GM19438 (cell line): ENCODE measurements around the gene NAV3.
A peak's percentile ranks its signal among the peaks of the same experiment; 100 is the strongest.
"Not testable (repeated sequence)": the region's sequence is repeated elsewhere in the genome, so short reads cannot be mapped to it uniquely, and the experiment has no call there.

Source experiments
- ATAC-seq: cut with Tn5 transposase; IDR thresholded peaks from one replicate; pipeline ENCODE4 v1.9.1; 2021; ENCODE audit warnings: low read depth; ENCODE audit not compliant: unreplicated experiment

The NAV3 gene

GRCh38 chr12:78229591-78230101, 399.0 kb downstream of the NAV3 start:
- peak; percentile 87 for ATAC-seq

- no peak for ATAC-seq
Measured at GRCh38 chr12:78232756-78233155, 402.1 kb downstream of the NAV3 start.

GRCh38 chr12:78236264-78236663, 405.6 kb downstream of the NAV3 start:
- no peak for ATAC-seq

GRCh38 chr12:78239544-78239943, 408.9 kb downstream of the NAV3 start:
- ATAC-seq, result no peak

- ATAC-seq, result no peak
Measured at GRCh38 chr12:78240827-78241226, 410.1 kb downstream of the NAV3 start.

- no peak for ATAC-seq
Measured at GRCh38 chr12:78241446-78241845, 410.8 kb downstream of the NAV3 start.

GRCh38 chr12:78244916-78245507, 414.3 kb downstream of the NAV3 start:
- ATAC-seq, result no peak

GRCh38 chr12:78248321-78248720, 417.6 kb downstream of the NAV3 start:
- no peak for ATAC-seq

GRCh38 chr12:78249578-78249977, 418.9 kb downstream of the NAV3 start:
- ATAC-seq, result no peak

GRCh38 chr12:78257662-78258061, 427.0 kb downstream of the NAV3 start:
- ATAC-seq, result not testable (repeated sequence)

- no peak for ATAC-seq
Measured at GRCh38 chr12:78260976-78261375, 430.3 kb downstream of the NAV3 start.

GRCh38 chr12:78261901-78262300, 431.2 kb downstream of the NAV3 start:
- no peak for ATAC-seq
